Ureter (tissue), 1 donor: ENCODE results near the gene B4GALT3. TPM values are rescaled to one million over a fixed set of nuclear protein-coding genes. Genes with fewer than 3 reads are reported as not detected.

Experiments used
- DNase-seq: peaks from one replicate; pipeline ENCODE4 v3.0.0-alpha.2; 2020; ENCODE audit warnings: low spot score
- total RNA-seq: library from RNA; stranded (reverse); gene quantifications from one replicate; pipeline ENCODE4 v1.2.4, GENCODE V29; 2023
- donor health status: DM: yes; HTN: yes; CAD: no.

Gene B4GALT3
- total RNA-seq, 1 donor from 2014 or later, result 26.6 TPM

- no peak for DNase-seq
Observed at GRCh38 chr1:161206411-161207140, 29.3 kb upstream of the B4GALT3 start.

GRCh38 chr1:161201836-161202712 is 24.8 kb upstream of the B4GALT3 start, which contains the start of gene NDUFS2:
NDUFS2 (plus strand) TSS chr1:161202367; CDS start chr1:161202386, 19 bp downstream.
- DNase-seq, result peak; percentile 99

GRCh38 chr1:161200992-161201835 is 23.9 kb upstream of the B4GALT3 start:
- peak; percentile 70 for DNase-seq

- no peak for DNase-seq
Observed at GRCh38 chr1:161200421-161200991, 23.2 kb upstream of the B4GALT3 start.

GRCh38 chr1:161199506-161200139 is 22.3 kb upstream of the B4GALT3 start:
- DNase-seq, result no peak

- DNase-seq, result peak; percentile 77
Observed at GRCh38 chr1:161198897-161199431, 21.7 kb upstream of the B4GALT3 start, which contains the start of gene ADAMTS4. ADAMTS4 (minus strand) TSS chr1:161199054; CDS start chr1:161198627, 427 bp downstream.

- no peak for DNase-seq
Observed at GRCh38 chr1:161198194-161198896, 21.0 kb upstream of the B4GALT3 start.

- no peak for DNase-seq
Observed at GRCh38 chr1:161197560-161198193, 20.4 kb upstream of the B4GALT3 start.

- DNase-seq, result no peak
Observed at GRCh38 chr1:161196521-161197451, 19.5 kb upstream of the B4GALT3 start.

- DNase-seq, result no peak
Observed at GRCh38 chr1:161196111-161196510, 18.8 kb upstream of the B4GALT3 start.

GRCh38 chr1:161195171-161195570 is 17.9 kb upstream of the B4GALT3 start:
- no peak for DNase-seq

- DNase-seq, result no peak
Observed at GRCh38 chr1:161193561-161194235, 16.4 kb upstream of the B4GALT3 start.

GRCh38 chr1:161192476-161193465 is 15.5 kb upstream of the B4GALT3 start:
- no peak for DNase-seq

GRCh38 chr1:161191971-161192370 is 14.7 kb upstream of the B4GALT3 start:
- DNase-seq, result no peak

GRCh38 chr1:161190962-161191521 is 13.7 kb upstream of the B4GALT3 start:
- DNase-seq, result no peak

GRCh38 chr1:161189036-161189435 is 11.7 kb upstream of the B4GALT3 start:
- DNase-seq, result no peak
